Neural cell (in vitro differentiated cells): ENCODE data around the gene ABHD12. TPM values are rescaled to one million over a fixed set of nuclear protein-coding genes. Genes with fewer than 3 reads are reported as not detected.

Experiments
- H2AFZ ChIP-seq: fragments of 200-600, 300-800 bp; sonication (generic), shearing (Covaris generic); 2 replicates; pipeline ENCODE4 v1.6.0; 2014; ENCODE audit warnings: low read depth, mild to moderate bottlenecking, antibody characterized with exemption, low read length, moderate library complexity
- H3F3A ChIP-seq: fragments of 200-600 bp; shearing (Covaris generic); 2 replicates; pipeline ENCODE4 v1.6.1; 2016; ENCODE audit warnings: mild to moderate bottlenecking, moderate library complexity, mixed read lengths, antibody characterized with exemption, low read length; ENCODE audit not compliant: insufficient read depth, poor library complexity, severe bottlenecking
- H3K27ac ChIP-seq: fragments of 200-600, 300-800 bp; sonication (generic), shearing (Covaris generic); 2 replicates; pipeline ENCODE4 v1.5.1; 2014; ENCODE audit warnings: mild to moderate bottlenecking, low read length, moderate library complexity
- H3K27me3 ChIP-seq: fragments of 300-800, 200-600 bp; sonication (generic), shearing (Covaris generic); 2 replicates; pipeline ENCODE4 v1.6.0; 2014; ENCODE audit warnings: mild to moderate bottlenecking, low read depth, low read length, moderate library complexity; ENCODE audit not compliant: insufficient read depth
- H3K36me3 ChIP-seq: fragments of 300-800, 200-600 bp; sonication (generic), shearing (Covaris generic); 2 replicates; pipeline ENCODE4 v1.5.1; 2014; ENCODE audit warnings: mild to moderate bottlenecking, antibody characterized with exemption, low read length, moderate library complexity; ENCODE audit not compliant: insufficient read depth
- H3K4me2 ChIP-seq: fragments of 300-800, 200-600 bp; sonication (generic), shearing (Covaris generic); 2 replicates; pipeline ENCODE4 v1.6.0; 2014; ENCODE audit warnings: mild to moderate bottlenecking, low read length
- H3K4me3 ChIP-seq: fragments of 300-800, 200-600 bp; sonication (generic), shearing (Covaris generic); 2 replicates; pipeline ENCODE4 v1.5.1; 2014; ENCODE audit warnings: mild to moderate bottlenecking, low read length, moderate library complexity
- H3K79me2 ChIP-seq: fragments of 200-600 bp; shearing (Covaris generic); replicated peaks from 2 replicates; pipeline ENCODE4 v1.6.0; 2014; ENCODE audit warnings: mild to moderate bottlenecking, low read length, moderate library complexity; ENCODE audit not compliant: insufficient read depth
- H3K9ac ChIP-seq: fragments of 300-800, 200-600 bp; sonication (generic), shearing (Covaris generic); 2 replicates; pipeline ENCODE4 v1.6.1; 2016; ENCODE audit warnings: mild to moderate bottlenecking, low read length, mixed read lengths
- H3K9me2 ChIP-seq: fragments of 200-600 bp; shearing (Covaris generic); 2 replicates; pipeline ENCODE4 v1.6.1; 2016; ENCODE audit warnings: mild to moderate bottlenecking, low read length, mixed read lengths; ENCODE audit not compliant: insufficient read depth
- H3K9me3 ChIP-seq: fragments of 200-600, 300-800 bp; sonication (generic), shearing (Covaris generic); 2 replicates; pipeline ENCODE4 v1.6.1; 2016; ENCODE audit warnings: mild to moderate bottlenecking, mixed run types, low read length, moderate library complexity, mixed read lengths
- H4K20me1 ChIP-seq: fragments of 200-600 bp; shearing (Covaris generic); 2 replicates; pipeline ENCODE4 v1.6.1; 2016; ENCODE audit warnings: mild to moderate bottlenecking, mixed run types; ENCODE audit not compliant: insufficient read depth
- CTCF ChIP-seq: fragments of 450-650 bp; IDR thresholded peaks from 2 replicates; pipeline ENCODE4 v1.5.1; 2014; ENCODE audit warnings: antibody characterized with exemption, mild to moderate bottlenecking, moderate library complexity; ENCODE audit not compliant: poor library complexity, severe bottlenecking
- EP300 ChIP-seq: fragments of 450-650 bp; conservative IDR thresholded peaks from 2 replicates; pipeline ENCODE4 v1.6.1; 2014; ENCODE audit warnings: antibody characterized with exemption, mild to moderate bottlenecking, moderate library complexity; ENCODE audit not compliant: poor library complexity, severe bottlenecking
- EZH2 ChIP-seq: fragments of 200-600, 300-800 bp; shearing (Covaris generic), sonication (generic); IDR thresholded peaks from 2 replicates; pipeline ENCODE4 v1.6.1; 2014; ENCODE audit warnings: antibody characterized with exemption, low read length, borderline replicate concordance, mild to moderate bottlenecking; ENCODE audit not compliant: insufficient read depth, poor library complexity, severe bottlenecking
- MXI1 ChIP-seq: fragments of 450-650 bp; conservative IDR thresholded peaks from 2 replicates; pipeline ENCODE4 v1.6.1; 2014; ENCODE audit warnings: antibody characterized with exemption, mild to moderate bottlenecking; ENCODE audit not compliant: poor library complexity, severe bottlenecking
- POLR2AphosphoS5 ChIP-seq: IDR thresholded peaks from 2 replicates; pipeline ENCODE4 v1.6.1; 2012
- RAD21 ChIP-seq: fragments of 450-650 bp; conservative IDR thresholded peaks from 2 replicates; pipeline ENCODE4 v1.6.1; 2014; ENCODE audit warnings: antibody characterized with exemption, mild to moderate bottlenecking, moderate library complexity
- REST ChIP-seq: IDR thresholded peaks from 2 replicates; pipeline ENCODE4 v1.6.1; 2012; ENCODE audit warnings: borderline replicate concordance
- SMC3 ChIP-seq: fragments of 450-650 bp; conservative IDR thresholded peaks from 2 replicates; pipeline ENCODE4 v1.6.1; 2014; ENCODE audit warnings: antibody characterized with exemption, mild to moderate bottlenecking, moderate library complexity; ENCODE audit not compliant: poor library complexity
- TAF1 ChIP-seq: IDR thresholded peaks from 2 replicates; pipeline ENCODE4 v1.6.1; 2012; ENCODE audit warnings: low read depth
- polyA plus RNA-seq: library from polyadenylated mRNA; depleted of rRNA; stranded (reverse); fragments of >200 nt; gene quantifications from 2 replicates; pipeline ENCODE4 v1.2.3, GENCODE V29; 2014

The ABHD12 gene
- polyA plus RNA-seq, 1 donor from 2014 or later: 32.3 TPM

- Histone ChIP-seq H4K20me1 (no peaks in the 10 kb centered on the region), H3K9ac (no peak overlapping the region), H2AFZ (no peak overlapping the region), H3K9me3 (no peaks in the 10 kb centered on the region), H3K4me3 (no peak overlapping the region), H3K4me2 (no peak overlapping the region), H3K79me2 (peaks cover 68% of the 10 kb centered on the region), H3K27ac (no peak overlapping the region), H3K36me3 (peaks cover 5% of the 10 kb centered on the region), H3F3A (no peaks in the 10 kb centered on the region), H3K9me2 (no peaks in the 10 kb centered on the region), H3K27me3 (no peaks in the 10 kb centered on the region)
- TF ChIP-seq MXI1: no peak
- no peak for TF ChIP-seq REST
- TF ChIP-seq RAD21: no peak
- TF ChIP-seq TAF1: no peak
- no peak for TF ChIP-seq EZH2
- TF ChIP-seq CTCF: no peak
- TF ChIP-seq EP300: no peak
- TF ChIP-seq SMC3: no peak
- TF ChIP-seq POLR2AphosphoS5: no peak
These were observed 135.5 kb downstream of the ABHD12 start for GRCh38 chr20:25254986-25255680.

- no peaks in the 10 kb centered on the region for H3K27me3 ChIP-seq
- H3K36me3 ChIP-seq: no peaks in the 10 kb centered on the region
- H3K4me2 ChIP-seq: no peak overlapping the region
- H3K9ac ChIP-seq: no peak overlapping the region
- H4K20me1 ChIP-seq: no peaks in the 10 kb centered on the region
- no peak overlapping the region for H2AFZ ChIP-seq
- no peak overlapping the region for H3K27ac ChIP-seq
- peaks cover 72% of the 10 kb centered on the region for H3K79me2 ChIP-seq
- H3K4me3 ChIP-seq: no peak overlapping the region
- TF ChIP-seq SMC3: no peak
- TF ChIP-seq RAD21: no peak
- TF ChIP-seq REST: no peak
- TF ChIP-seq CTCF: no peak
- no peaks in the 10 kb centered on the region for H3K9me2 ChIP-seq
- H3F3A ChIP-seq: no peaks in the 10 kb centered on the region
- H3K9me3 ChIP-seq: no peaks in the 10 kb centered on the region
These were observed 136.1 kb downstream of the ABHD12 start for GRCh38 chr20:25254571-25254970.
